ENCODE results near the gene FGFR1OP2.

GRCh38 chr12:26906704-26907103, 31.6 kb upstream of the FGFR1OP2 start:
- TF ChIP-seq POLR2A (IDR thresholded peaks at IDR 0.05; ENCODE audit: low read length) (no peak), GATA1 (IDR thresholded peaks at IDR 0.05; ENCODE audit: low read depth, low read length) (no peak)
